Endodermal cell (in vitro differentiated cells): ENCODE results near the gene ASTN1. TPM values are rescaled to one million over a fixed set of nuclear protein-coding genes. Genes with fewer than 3 reads are reported as not detected.

Experiments
- DNase-seq: peaks from one replicate; pipeline ENCODE4 v3.0.0-alpha.2; 2017
- H3K27ac ChIP-seq: 2 replicates; pipeline ENCODE4 v1.5.1; 2013; ENCODE audit warnings: mild to moderate bottlenecking, low read depth, low read length, moderate library complexity
- H3K27me3 ChIP-seq: 2 replicates; pipeline ENCODE4 v1.6.1; 2013; ENCODE audit warnings: mild to moderate bottlenecking, low read length, moderate library complexity; ENCODE audit not compliant: insufficient read depth, control insufficient read depth, poor library complexity, severe bottlenecking
- H3K36me3 ChIP-seq: 2 replicates; pipeline ENCODE4 v1.7.0; 2013; ENCODE audit warnings: mild to moderate bottlenecking, low read length, moderate library complexity; ENCODE audit not compliant: control insufficient read depth, insufficient read depth
- H3K4me1 ChIP-seq: one replicate; pipeline ENCODE4 v1.7.0; 2013; ENCODE audit warnings: low read length; ENCODE audit not compliant: control insufficient read depth, insufficient read depth
- H3K4me3 ChIP-seq: 2 replicates; pipeline ENCODE4 v1.5.1; 2013; ENCODE audit warnings: mild to moderate bottlenecking, low read length, moderate library complexity
- H3K9ac ChIP-seq: 2 replicates; pipeline ENCODE4 v1.6.1; 2013; ENCODE audit warnings: mild to moderate bottlenecking, low read length, moderate library complexity; ENCODE audit not compliant: poor library complexity, severe bottlenecking; ENCODE audit errors: extremely low read depth
- H3K9me3 ChIP-seq: 2 replicates; pipeline ENCODE4 v1.6.1; 2013; ENCODE audit warnings: mild to moderate bottlenecking, low read length, moderate library complexity; ENCODE audit not compliant: control insufficient read depth
- H3K27ac Mint-ChIP-seq: 2 replicates; pipeline ENCODE4 v1.8.0; 2020; ENCODE audit warnings: mixed read lengths
- H3K27me3 Mint-ChIP-seq: 2 replicates; pipeline ENCODE4 v1.8.0; 2021; ENCODE audit warnings: mild to moderate bottlenecking, mixed read lengths; ENCODE audit not compliant: insufficient read depth
- H3K36me3 Mint-ChIP-seq: 2 replicates; pipeline ENCODE4 v1.8.0; 2020; ENCODE audit warnings: low read depth, mixed read lengths
- H3K4me1 Mint-ChIP-seq: 2 replicates; pipeline ENCODE4 v1.8.0; 2020; ENCODE audit warnings: mixed read lengths
- H3K4me3 Mint-ChIP-seq: 2 replicates; pipeline ENCODE4 v1.8.0; 2020; ENCODE audit warnings: mild to moderate bottlenecking, moderate library complexity, mixed read lengths
- H3K9me3 Mint-ChIP-seq: 2 replicates; pipeline ENCODE4 v1.8.0; 2020; ENCODE audit warnings: mild to moderate bottlenecking, mixed read lengths
- CTCF ChIP-seq: fragments of 200-600 bp; sonication (generic); conservative IDR thresholded peaks from 2 replicates; pipeline ENCODE4 v1.5.0; 2021; ENCODE audit warnings: antibody characterized with exemption, mild to moderate bottlenecking
- WGBS, 2 experiments: methylation state at CpG; one replicate each; pipeline versions ENCODE4 v1.1.5 to v1.1.7; 2013; ENCODE audit warnings: missing lambda C conversion rate in 2 of 2, mixed read lengths in 1 of 2; ENCODE audit not compliant: insufficient coverage in 1 of 2, insufficient read length in 1 of 2; 5-methylcytosine and 5-hydroxymethylcytosine counted together
- total RNA-seq, 2 donors: library from RNA; stranded (reverse); fragmentation: NEBNext Ultra II Directional in 1 of 2; extraction: Animal tissue kit (Norgen Biotek cat#: 25700) in 1 of 2; gene quantifications; 2 replicates in 1 of 2; 3 replicates in 1 of 2; pipeline ENCODE4 v1.2.1, GENCODE V29; 2021

The ASTN1 gene
- total RNA-seq, 2 donors from 2014 or later = 0.31 to 0.70 TPM

GRCh38 chr1:177173976-177174375 lies 9.5 kb upstream of the ASTN1 start:
- Histone ChIP-seq H3K9ac (no peak overlapping the region), H3K27ac (no peak overlapping the region), H3K4me3 (no peak overlapping the region), H3K4me1 (peaks cover 5% of the 10 kb centered on the region), H3K36me3 (no peaks in the 10 kb centered on the region), H3K27me3 (peaks cover 96% of the 10 kb centered on the region), H3K9me3 (no peaks in the 10 kb centered on the region)
- no peaks in the 10 kb centered on the region for H3K9me3 Mint-ChIP-seq
- 50 to 91% methylated on average over 1 to 2 of the region's 2 CpGs for WGBS, 2 experiments
- no peak overlapping the region for H3K27ac Mint-ChIP-seq
- H3K27me3 Mint-ChIP-seq = peaks cover 26% of the 10 kb centered on the region
- H3K4me3 Mint-ChIP-seq = no peak overlapping the region
- no peaks in the 10 kb centered on the region for H3K4me1 Mint-ChIP-seq
- H3K36me3 Mint-ChIP-seq = no peaks in the 10 kb centered on the region
- DNase-seq = no peak
- TF ChIP-seq CTCF = no peak

- no peak overlapping the region for H3K4me3 Mint-ChIP-seq
Measured at GRCh38 chr1:177172866-177173265, 8.4 kb upstream of the ASTN1 start.

DNA sequence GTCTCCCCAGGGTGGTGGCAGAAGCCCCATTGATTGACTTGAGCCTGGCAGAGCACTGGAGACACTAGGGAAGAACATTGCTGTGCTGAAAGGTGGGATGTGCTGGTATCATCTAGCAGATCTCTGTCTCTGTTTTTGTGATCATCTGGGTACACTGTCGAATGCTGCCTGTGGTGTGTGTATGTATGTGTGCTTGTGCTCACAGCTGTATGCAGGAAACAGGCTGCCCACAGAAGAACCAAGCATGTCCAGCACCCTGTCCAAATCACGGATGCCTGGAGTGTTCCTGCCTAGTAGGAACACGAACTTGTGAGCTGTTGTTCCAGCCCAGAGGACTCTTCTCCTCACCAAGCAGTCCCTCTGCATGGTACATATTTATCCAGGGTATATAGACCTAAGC lies 7.8 kb upstream of the ASTN1 start:
- Mint-ChIP-seq H3K27me3 (peaks cover 9% of the 10 kb centered on the region), H3K4me1 (no peaks in the 10 kb centered on the region), H3K27ac (no peak overlapping the region), H3K9me3 (no peaks in the 10 kb centered on the region), H3K4me3 (no peak overlapping the region), H3K36me3 (no peaks in the 10 kb centered on the region)
- Histone ChIP-seq H3K27ac (no peak overlapping the region), H3K4me1 (peaks cover 5% of the 10 kb centered on the region), H3K4me3 (no peak overlapping the region), H3K27me3 (peaks cover 96% of the 10 kb centered on the region), H3K9ac (no peak overlapping the region), H3K9me3 (no peaks in the 10 kb centered on the region), H3K36me3 (no peaks in the 10 kb centered on the region)
- no peak for DNase-seq
- WGBS, 2 experiments = 80% methylated on average over 3 of the region's 3 CpGs; no CpG with 5 or more reads in 1 of the 2 experiments
- no peak for TF ChIP-seq CTCF

More at GRCh38 chr1:177172866-177173265, 8.4 kb upstream of the ASTN1 start:
- Mint-ChIP-seq H3K9me3 (no peaks in the 10 kb centered on the region), H3K36me3 (no peaks in the 10 kb centered on the region), H3K27ac (no peak overlapping the region), H3K4me1 (no peaks in the 10 kb centered on the region), H3K27me3 (peaks cover 15% of the 10 kb centered on the region)
- WGBS, 2 experiments = 83 to 86% methylated on average over 1 to 3 of the region's 3 CpGs
- H3K4me1 ChIP-seq = peaks cover 5% of the 10 kb centered on the region
- H3K27ac ChIP-seq = no peak overlapping the region
- H3K4me3 ChIP-seq = no peak overlapping the region
- peaks cover 96% of the 10 kb centered on the region for H3K27me3 ChIP-seq
- TF ChIP-seq CTCF = no peak
- H3K36me3 ChIP-seq = no peaks in the 10 kb centered on the region
- no peak overlapping the region for H3K9ac ChIP-seq
- H3K9me3 ChIP-seq = no peaks in the 10 kb centered on the region
- no peak for DNase-seq
